Body of pancreas (tissue), 4 donors: Measurements from ENCODE around the gene PSMB5.

Experiments used
- CTCF ChIP-seq, 7 experiments: fragments of 450-650 bp in 4 of 7; fragments of 200-600 bp in 3 of 7; sonication (generic) in 3 of 7; IDR thresholded peaks; one replicate each; pipeline ENCODE4 v1.5.1; 2016 to 2019; ENCODE audit warnings: antibody characterized with exemption in 7 of 7
- POLR2A ChIP-seq, 3 donors: fragments of 450-650 bp; IDR thresholded peaks; one replicate each; pipeline ENCODE4 v1.6.1; 2016; ENCODE audit warnings: antibody characterized with exemption in 3 of 3, mild to moderate bottlenecking in 2 of 3

GRCh38 chr14:23044840-23045239, 10.1 kb upstream of the PSMB5 start:
- TF ChIP-seq POLR2A (IDR thresholded peaks at IDR 0.05) (no peak), CTCF (IDR thresholded peaks at IDR 0.05) (no peak)
